Ishikawa (cell line): ENCODE results near the gene VEGFC.

Source experiments
- EP300 ChIP-seq: IDR thresholded peaks from 2 replicates; pipeline ENCODE4 v1.6.1; 2012; ENCODE audit warnings: borderline replicate concordance
- FOXM1 ChIP-seq: IDR thresholded peaks from 2 replicates; pipeline ENCODE4 v1.6.1; 2012; ENCODE audit warnings: low read depth, borderline replicate concordance
- MAX ChIP-seq: IDR thresholded peaks from 2 replicates; pipeline ENCODE4 v1.6.1; 2012
- TCF12 ChIP-seq: IDR thresholded peaks from 2 replicates; pipeline ENCODE4 v1.6.1; 2012; ENCODE audit warnings: low read depth
- USF1 ChIP-seq: IDR thresholded peaks from 2 replicates; pipeline ENCODE4 v1.6.1; 2012

GRCh38 chr4:176838601-176839433 lies 46.1 kb upstream of the VEGFC start:
- TF ChIP-seq USF1 (no peak), EP300 (no peak), TCF12 (no peak), FOXM1 (no peak), MAX (no peak)
